BE2C (cell line): ENCODE results near the gene YEATS2.
A peak's percentile ranks its signal among the peaks of the same experiment; 100 is the strongest.

Experiments
- DNase-seq: peaks from one replicate; pipeline ENCODE4 v3.0.0-alpha.2; 2020
- H3K27me3 ChIP-seq: fragments of 250-450 bp; sonication (Bioruptor Pico); 2 replicates; pipeline ENCODE4 v1.5.1; 2020; ENCODE audit warnings: mild to moderate bottlenecking
- H3K36me3 ChIP-seq: fragments of 250-450 bp; sonication (Bioruptor Pico); 2 replicates; pipeline ENCODE4 v1.5.1; 2020; ENCODE audit warnings: mild to moderate bottlenecking
- H3K4me1 ChIP-seq: fragments of 250-450 bp; sonication (Bioruptor Pico); 2 replicates; pipeline ENCODE4 v1.5.1; 2020
- H3K4me3 ChIP-seq: 2 replicates; pipeline ENCODE4 v1.5.1; 2011; ENCODE audit warnings: low read depth, low read length
- H3K9me3 ChIP-seq: fragments of 250-450 bp; sonication (Bioruptor Pico); 2 replicates; pipeline ENCODE4 v1.5.1; 2020
- CTCF ChIP-seq: IDR thresholded peaks from 2 replicates; pipeline ENCODE4 v1.5.1; 2012; ENCODE audit warnings: mild to moderate bottlenecking, low read depth, low read length

YEATS2 gene

GRCh38 chr3:183692436-183692835 lies 5.2 kb upstream of the YEATS2 start:
- H3K9me3 ChIP-seq, result no peaks in the 10 kb centered on the region
- peak; percentile 26 for DNase-seq
- no peaks in the 10 kb centered on the region for H3K4me1 ChIP-seq
- TF ChIP-seq CTCF, result no peak
- H3K4me3 ChIP-seq, result no peak overlapping the region
- no peaks in the 10 kb centered on the region for H3K36me3 ChIP-seq
- no peaks in the 10 kb centered on the region for H3K27me3 ChIP-seq

- no peaks in the 10 kb centered on the region for H3K36me3 ChIP-seq
- no peaks in the 10 kb centered on the region for H3K9me3 ChIP-seq
- no peak for DNase-seq
- no peaks in the 10 kb centered on the region for H3K27me3 ChIP-seq
- no peak for TF ChIP-seq CTCF
- H3K4me3 ChIP-seq, result no peak overlapping the region
- H3K4me1 ChIP-seq, result no peaks in the 10 kb centered on the region
Observed at GRCh38 chr3:183695569-183696364, 1.8 kb upstream of the YEATS2 start.

- H3K4me3 ChIP-seq, result peak overlapping the region; percentile 95
Observed at GRCh38 chr3:183697123-183697609, 431 bp upstream of the YEATS2 start.

GRCh38 chr3:183698318-183698751 lies 738 bp downstream of the YEATS2 start:
- DNase-seq, result peak; percentile 43
- TF ChIP-seq CTCF, result no peak
- H3K9me3 ChIP-seq, result no peaks in the 10 kb centered on the region
- H3K4me1 ChIP-seq, result no peaks in the 10 kb centered on the region
- H3K27me3 ChIP-seq, result no peaks in the 10 kb centered on the region
- H3K36me3 ChIP-seq, result peaks cover 15% of the 10 kb centered on the region
- peak overlapping the region; percentile 95 for H3K4me3 ChIP-seq

More at GRCh38 chr3:183697123-183697609, 431 bp upstream of the YEATS2 start:
- no peak for DNase-seq
- no peak for TF ChIP-seq CTCF
- no peaks in the 10 kb centered on the region for H3K27me3 ChIP-seq
- H3K4me1 ChIP-seq, result no peaks in the 10 kb centered on the region
- peaks cover 11% of the 10 kb centered on the region for H3K36me3 ChIP-seq
- no peaks in the 10 kb centered on the region for H3K9me3 ChIP-seq

- Histone ChIP-seq H3K36me3 (peaks cover 15% of the 10 kb centered on the region), H3K4me1 (no peaks in the 10 kb centered on the region), H3K9me3 (no peaks in the 10 kb centered on the region), H3K27me3 (no peaks in the 10 kb centered on the region), H3K4me3 (peak overlapping the region; percentile 95)
- DNase-seq, result no peak
- TF ChIP-seq CTCF, result no peak
Observed at GRCh38 chr3:183698756-183699155, 1.2 kb downstream of the YEATS2 start.
